Right lobe of liver (tissue), 6 donors: Measurements from ENCODE around the gene DMRT1. TPM values are rescaled to one million over a fixed set of nuclear protein-coding genes. Genes with fewer than 3 reads are reported as not detected.

Experiments used
- ATAC-seq, 4 donors: fragments of 200-7000 bp; cut with Tn5 transposase; one replicate each; pipeline ENCODE4 v1.9.1; 2020; ENCODE audit warnings: mild to moderate bottlenecking in 4 of 4, moderate library complexity in 4 of 4
- DNase-seq, 3 donors: peaks; one replicate each; pipeline ENCODE4 v3.0.0-alpha.2; 2020
- H3K27ac ChIP-seq, 3 donors: fragments of 200-600 bp; one replicate each; pipeline ENCODE4 v1.8.0; 2022
- H3K27me3 ChIP-seq, 2 donors: fragments of 200-600 bp; one replicate each; pipeline ENCODE4 v1.8.0; 2022
- H3K36me3 ChIP-seq, 4 donors: fragments of 200-600 bp; sonication (generic) in 1 of 4; one replicate each; pipeline versions ENCODE4 v1.5.1 to v1.8.0; 2017 to 2022; ENCODE audit warnings: control low read depth in 1 of 4
- H3K4me1 ChIP-seq, 4 donors: fragments of 200-600 bp; sonication (generic) in 1 of 4; one replicate each; pipeline versions ENCODE4 v1.5.1 to v1.8.0; 2017 to 2022; ENCODE audit warnings: control low read depth in 1 of 4
- H3K4me3 ChIP-seq, 3 donors: fragments of 200-600 bp; one replicate each; pipeline ENCODE4 v1.8.0; 2022
- H3K9me3 ChIP-seq, 4 donors: fragments of 200-600 bp; sonication (generic) in 1 of 4; one replicate each; pipeline versions ENCODE4 v1.5.1 to v1.8.0; 2017 to 2022; ENCODE audit warnings: control low read depth in 1 of 4
- CTCF ChIP-seq, 4 donors: fragments of 200-600 bp in 3 of 4; fragments of 450-650 bp in 1 of 4; IDR thresholded peaks; one replicate each; pipeline versions ENCODE4 v1.5.1 to v1.8.0; 2016 to 2022; ENCODE audit warnings: antibody characterized with exemption in 4 of 4, mild to moderate bottlenecking in 2 of 4
- POLR2A ChIP-seq: fragments of 450-650 bp; IDR thresholded peaks from one replicate; pipeline ENCODE4 v1.6.1; 2017; ENCODE audit warnings: antibody characterized with exemption, mild to moderate bottlenecking
- WGBS: methylation state at CpG from one replicate; pipeline ENCODE4 v1.1.6; 2018; ENCODE audit warnings: low coverage, low lambda C conversion rate; ENCODE audit not compliant: insufficient coverage; ENCODE audit errors: missing lambda C conversion rate; 5-methylcytosine and 5-hydroxymethylcytosine counted together
- intact Hi-C, 2 donors: fragments of 100-400 bp; cut with DNase I; formaldehyde crosslinking; loops; one replicate each; pipeline versions ENCODE4 v1.11.2 to v1.14.1; 2022
- total RNA-seq, 6 experiments: library from RNA; depleted of rRNA in 2 of 6; stranded (reverse); fragments of >200 nt in 2 of 6; fragmentation: NEBNext Ultra II Directional in 3 of 6; extraction: Animal tissue kit (Norgen Biotek cat#: 25700) in 3 of 6; gene quantifications; one replicate each; pipeline versions ENCODE4 v1.1.0 to v1.2.4, GENCODE V29; 2016 to 2023
- donor health status: DM: no; HTN: yes; CAD: no.
- donor health status: DM: no; HTN: no; CAD: no.
- donor health status: DM: no; HTN: no; CAD: no.
- donor health status: DM: no; HTN: yes; CAD: no.
- donor health status: DM: no; HTN: yes; CAD: no.

Gene DMRT1
- total RNA-seq, 6 experiments from 2014 or later = not detected

DNA sequence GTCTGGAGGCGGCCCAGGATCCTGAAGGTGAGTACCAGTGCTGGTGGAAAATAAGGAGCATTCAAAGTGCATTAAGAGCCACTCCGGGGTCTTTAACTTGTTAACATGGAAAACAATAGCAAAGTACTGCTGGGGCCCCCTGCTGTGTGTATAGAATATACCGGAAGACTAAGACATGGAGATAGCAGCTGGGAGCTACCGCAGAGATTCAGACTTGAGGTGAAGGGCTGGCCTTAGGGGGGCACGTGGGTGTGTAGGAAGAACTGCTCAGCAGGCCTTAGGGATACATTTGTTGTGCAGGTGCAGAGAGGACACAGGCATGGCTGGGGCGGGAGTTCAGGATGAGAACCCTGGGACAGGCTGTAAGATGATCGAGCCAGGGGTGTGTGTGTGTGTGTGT lies 1.2 kb upstream of the DMRT1 start:
- TF ChIP-seq POLR2A = no peak
- no peak for TF ChIP-seq CTCF (IDR thresholded peaks at IDR 0.05)
- Histone ChIP-seq H3K4me1 (no peaks in the 10 kb centered on the region), H3K4me3 (no peak overlapping the region), H3K27me3 (peaks cover 10 to 26% of the 10 kb centered on the region in 2 donors), H3K27ac (no peak overlapping the region), H3K36me3 (no peaks in the 10 kb centered on the region), H3K9me3 (no peaks in the 10 kb centered on the region)
- ATAC-seq (no peak), DNase-seq (no peak)
- WGBS = 23% methylated on average over 6 of the region's 7 CpGs
- intact Hi-C loops = no loop called here

DNA sequence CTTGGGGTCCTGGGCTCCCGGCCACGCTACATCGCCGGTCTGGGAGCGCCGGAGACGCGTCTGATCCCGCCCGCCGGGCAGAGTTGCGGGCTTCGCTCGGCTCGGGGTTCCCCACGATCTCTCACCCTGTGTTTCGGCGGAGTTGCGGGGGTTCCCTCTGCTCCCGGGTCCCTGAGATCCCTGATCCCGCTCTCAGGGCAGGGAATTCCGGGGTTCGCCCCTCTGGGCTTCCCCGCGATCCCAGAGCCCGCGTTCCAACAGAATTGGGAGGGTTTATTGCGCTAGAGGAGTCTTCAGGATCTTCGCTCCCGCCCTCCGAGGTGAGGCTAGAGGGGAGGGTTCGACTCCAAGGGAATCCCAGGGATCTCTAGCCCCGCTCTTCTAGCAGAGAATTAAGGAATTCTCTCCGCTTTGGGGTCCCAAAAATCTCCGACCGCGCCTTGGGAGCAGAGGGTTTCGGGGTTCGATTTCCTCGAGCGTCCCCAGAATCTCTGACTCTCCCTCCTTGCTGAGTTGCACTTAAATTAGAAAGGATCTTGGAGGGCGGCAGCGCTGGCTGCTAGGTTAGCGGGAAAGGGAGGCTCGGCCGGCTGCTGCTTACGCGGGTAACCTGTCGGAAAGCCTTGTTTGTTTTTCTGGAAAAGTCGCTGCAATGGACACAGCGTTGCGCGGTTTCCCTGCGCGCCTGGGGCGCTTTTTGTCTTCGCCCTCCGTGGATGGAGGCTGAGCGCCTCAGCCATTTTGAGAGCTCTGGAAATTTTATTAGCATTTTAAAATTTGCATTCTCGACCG lies 1.3 kb downstream of the DMRT1 start:
- H3K27ac ChIP-seq = no peak overlapping the region
- H3K9me3 ChIP-seq = no peaks in the 10 kb centered on the region
- H3K4me3 ChIP-seq = no peak overlapping the region
- intact Hi-C loops = no loop called here
- H3K27me3 ChIP-seq = peaks cover 10 to 26% of the 10 kb centered on the region in 2 donors
- TF ChIP-seq CTCF (IDR thresholded peaks at IDR 0.05) (no peak), POLR2A (no peak)
- no peaks in the 10 kb centered on the region for H3K36me3 ChIP-seq
- no peaks in the 10 kb centered on the region for H3K4me1 ChIP-seq
- WGBS = 5% methylated on average over 32 of the region's 61 CpGs
- ATAC-seq (peak in 1 of 4 donors; percentile 27), DNase-seq (no peak)

- H3K27me3 ChIP-seq = peaks cover 10 to 26% of the 10 kb centered on the region in 2 donors
- ATAC-seq (no peak), DNase-seq (no peak)
- H3K4me3 ChIP-seq = no peak overlapping the region
- H3K4me1 ChIP-seq = no peaks in the 10 kb centered on the region
- no peaks in the 10 kb centered on the region for H3K9me3 ChIP-seq
- no peak overlapping the region for H3K27ac ChIP-seq
- intact Hi-C loops = no loop called here
- TF ChIP-seq CTCF (IDR thresholded peaks at IDR 0.05) (no peak), POLR2A (no peak)
- WGBS = 7% methylated on average over 12 of the region's 12 CpGs
- H3K36me3 ChIP-seq = no peaks in the 10 kb centered on the region
These were observed 1.9 kb downstream of the DMRT1 start for GRCh38 chr9:843427-843785.

GRCh38 chr9:846852-847251 lies 5.4 kb downstream of the DMRT1 start:
- DNase-seq (no peak), ATAC-seq (no peak)
- intact Hi-C loops = no loop called here
- no CpG with 5 or more reads among the region's 7 CpGs for WGBS
- H3K36me3 ChIP-seq = no peaks in the 10 kb centered on the region
- no peak for TF ChIP-seq CTCF (IDR thresholded peaks at IDR 0.05)
- TF ChIP-seq POLR2A = no peak
- no peaks in the 10 kb centered on the region for H3K4me1 ChIP-seq
- H3K27ac ChIP-seq = no peak overlapping the region
- H3K27me3 ChIP-seq = peaks cover 10 to 21% of the 10 kb centered on the region in 2 donors
- no peaks in the 10 kb centered on the region for H3K9me3 ChIP-seq
- no peak overlapping the region for H3K4me3 ChIP-seq
